ENCODE measurements around the gene MGAT3.

MGAT3 gene

GRCh38 chr22:39530116-39530515 is 73.3 kb downstream of the MGAT3 start:
- CTCF ChIA-PET: interaction anchor here (0.8 to 6.1 kb wide), 14 partner anchors 10 to 761 kb away, joined by 3 to 115 read pairs (median 12); partner anchors contain the start of genes ATF4, RPL3 and TAB1
- no peak for TF ChIP-seq CTCF (IDR thresholded peaks at IDR 0.05; ENCODE audit: control extremely low read depth, extremely low read depth, low read depth, missing control alignments)
- no peak for DNase-seq (ENCODE audit: extremely low spot score)
- POLR2A ChIA-PET: interaction anchor here (4.9 kb wide), 1 partner anchor 212 kb away, joined by 35 read pairs; the partner anchor contains the start of gene RPL3

- no peak for DNase-seq (ENCODE audit: extremely low spot score)
- ChIA-PET POLR2A (interaction anchor here (0.7 to 4.9 kb wide), 4 partner anchors 10 to 513 kb away, joined by 3 to 35 read pairs (median 6); partner anchors contain the start of genes ATF4 and RPL3), CTCF (interaction anchor here (0.8 to 6.1 kb wide), 8 partner anchors 10 to 762 kb away, joined by 3 to 115 read pairs (median 36); partner anchors contain the start of genes ATF4 and RPL3)
- no peak for TF ChIP-seq CTCF (IDR thresholded peaks at IDR 0.05; ENCODE audit: control extremely low read depth, extremely low read depth, low read depth, missing control alignments)
Measured at GRCh38 chr22:39530692-39531331, 74.0 kb downstream of the MGAT3 start.

GRCh38 chr22:39532215-39533073 is 75.6 kb downstream of the MGAT3 start, which contains the start of gene RPS19BP1:
Gene RPS19BP1 (minus strand): TSS chr22:39532748. CDS start chr22:39532738, 10 bp downstream.
- peak; percentile 96 for DNase-seq (ENCODE audit: extremely low spot score)
- ChIA-PET POLR2A (interaction anchor here (0.7 to 1.9 kb wide), 4 partner anchors 10 to 512 kb away, joined by 3 to 11 read pairs (median 8); partner anchors contain the start of genes ATF4 and RPL3), CTCF (interaction anchor here (0.7 to 16.2 kb wide), 6 partner anchors 18 to 498 kb away, joined by 3 to 419 read pairs (median 42); no protein-coding TSS in a partner anchor)
- no peak for TF ChIP-seq CTCF (IDR thresholded peaks at IDR 0.05; ENCODE audit: control extremely low read depth, extremely low read depth, low read depth, missing control alignments)

- ChIA-PET CTCF (interaction anchor here (0.8 to 16.2 kb wide), 21 partner anchors 9 to 1112 kb away, joined by 3 to 419 read pairs (median 4); partner anchors contain the start of gene MIEF1), POLR2A (no interaction called here)
- DNase-seq (ENCODE audit: extremely low spot score): no peak
- TF ChIP-seq CTCF (IDR thresholded peaks at IDR 0.05; ENCODE audit: control extremely low read depth, extremely low read depth, low read depth, missing control alignments): no peak
Measured at GRCh38 chr22:39534092-39534506, 77.3 kb downstream of the MGAT3 start.

- DNase-seq (ENCODE audit: extremely low spot score): peak; percentile 82
- peak; percentile 92 for TF ChIP-seq CTCF (IDR thresholded peaks at IDR 0.05; ENCODE audit: control extremely low read depth, extremely low read depth, low read depth, missing control alignments)
- ChIA-PET POLR2A (no interaction called here), CTCF (interaction anchor here (0.7 to 16.2 kb wide), 28 partner anchors 8 to 1111 kb away, joined by 3 to 419 read pairs (median 4); partner anchors contain the start of gene MIEF1)
Measured at GRCh38 chr22:39534591-39535356, 78.0 kb downstream of the MGAT3 start.
